Stimulated activated CD4-positive, alpha-beta T cell treated with anti-CD3 and anti-CD28 coated beads, Interleukin-2, amount 100 ng/mL, for 4 hours (primary cell): ENCODE measurements around the gene ENTPD1.

Experiments
- DNase-seq: peaks from one replicate; pipeline ENCODE4 v3.0.0-alpha.2; 2020; ENCODE audit warnings: low read depth

The ENTPD1 gene

DNA sequence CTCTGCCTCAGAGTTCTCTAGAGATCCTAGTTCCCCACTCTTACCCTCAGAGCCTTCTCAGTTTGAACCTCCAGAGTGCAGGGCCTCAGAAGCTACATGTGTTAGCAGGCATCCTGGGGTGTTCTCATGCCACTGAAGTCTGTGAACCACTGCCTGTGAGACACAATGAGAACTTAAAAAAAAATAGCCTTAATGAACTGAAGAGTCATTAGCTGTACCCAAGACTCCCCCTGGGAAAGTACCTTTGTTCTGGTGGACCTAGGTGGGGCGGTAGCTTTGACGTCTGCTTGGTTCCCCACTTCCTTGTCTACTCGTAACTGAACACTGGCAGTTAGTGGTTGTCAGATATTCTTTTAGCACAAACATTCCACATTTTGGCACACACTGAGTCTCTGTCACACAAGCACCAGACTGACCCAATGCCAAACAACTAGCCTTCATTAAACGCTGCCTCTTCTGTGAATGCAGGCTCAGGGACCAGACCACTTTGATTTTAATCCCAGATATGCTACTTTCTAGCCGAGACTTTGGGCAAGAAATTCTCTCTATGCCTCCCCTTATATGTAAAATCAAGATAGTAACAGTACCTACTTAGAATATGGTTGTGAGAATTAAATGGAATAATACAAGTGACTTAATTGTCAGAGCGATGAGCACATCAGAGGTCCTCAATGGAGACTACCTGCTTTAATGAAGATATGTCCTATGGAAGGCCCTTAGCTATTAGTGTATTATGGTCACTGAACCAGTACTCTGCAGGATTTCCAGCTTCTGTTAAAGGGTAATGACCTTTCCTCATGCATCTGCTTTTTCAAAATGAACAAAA lies 76.5 kb downstream of the ENTPD1 start:
- no peak for DNase-seq

DNA sequence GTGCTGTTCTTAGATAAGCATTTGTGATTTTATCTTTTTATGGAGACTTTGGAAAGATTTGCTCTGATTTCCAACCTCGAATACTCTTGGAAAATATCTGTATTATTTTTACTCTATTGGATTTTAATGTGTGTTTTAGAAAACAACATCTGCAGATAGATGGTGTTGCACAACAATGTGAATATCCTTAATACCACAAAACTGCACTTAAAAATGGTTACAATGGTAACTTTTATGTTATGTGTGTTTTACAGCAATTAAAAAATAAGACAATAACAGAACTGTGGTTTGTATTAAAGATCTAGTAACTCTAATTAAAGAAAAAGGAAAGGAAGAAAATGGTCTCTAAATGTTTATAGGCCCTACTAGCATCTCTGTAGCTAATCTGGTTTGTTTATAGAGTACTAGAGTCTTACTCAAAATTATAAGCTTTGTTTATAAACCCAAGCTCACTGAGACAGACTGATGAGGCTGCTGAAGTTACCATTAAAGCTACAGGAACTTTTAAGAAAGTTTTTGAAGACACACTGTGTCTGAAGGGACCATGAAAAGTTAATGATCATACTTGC lies 77.2 kb downstream of the ENTPD1 start:
- no peak for DNase-seq

DNA sequence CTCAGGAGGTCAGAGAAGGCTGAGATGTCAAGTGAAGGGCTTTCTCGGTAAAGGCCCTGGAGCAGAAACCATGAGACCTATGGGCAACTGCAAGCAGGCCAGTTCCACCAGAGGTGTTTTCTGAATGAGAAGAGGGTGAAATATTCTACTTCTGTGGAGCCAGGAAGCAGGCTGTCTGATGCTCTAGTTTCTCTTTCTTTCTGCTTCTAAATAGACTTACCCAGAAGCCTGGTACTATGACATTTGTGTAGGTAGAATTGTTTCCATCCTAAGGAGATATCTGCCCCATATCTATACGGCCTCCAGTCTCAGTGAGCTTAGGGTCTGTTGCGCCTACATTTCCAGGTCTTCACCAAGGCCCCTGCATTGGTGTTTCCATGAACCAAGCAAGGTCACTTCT lies 78.4 kb downstream of the ENTPD1 start:
- no peak for DNase-seq

DNA sequence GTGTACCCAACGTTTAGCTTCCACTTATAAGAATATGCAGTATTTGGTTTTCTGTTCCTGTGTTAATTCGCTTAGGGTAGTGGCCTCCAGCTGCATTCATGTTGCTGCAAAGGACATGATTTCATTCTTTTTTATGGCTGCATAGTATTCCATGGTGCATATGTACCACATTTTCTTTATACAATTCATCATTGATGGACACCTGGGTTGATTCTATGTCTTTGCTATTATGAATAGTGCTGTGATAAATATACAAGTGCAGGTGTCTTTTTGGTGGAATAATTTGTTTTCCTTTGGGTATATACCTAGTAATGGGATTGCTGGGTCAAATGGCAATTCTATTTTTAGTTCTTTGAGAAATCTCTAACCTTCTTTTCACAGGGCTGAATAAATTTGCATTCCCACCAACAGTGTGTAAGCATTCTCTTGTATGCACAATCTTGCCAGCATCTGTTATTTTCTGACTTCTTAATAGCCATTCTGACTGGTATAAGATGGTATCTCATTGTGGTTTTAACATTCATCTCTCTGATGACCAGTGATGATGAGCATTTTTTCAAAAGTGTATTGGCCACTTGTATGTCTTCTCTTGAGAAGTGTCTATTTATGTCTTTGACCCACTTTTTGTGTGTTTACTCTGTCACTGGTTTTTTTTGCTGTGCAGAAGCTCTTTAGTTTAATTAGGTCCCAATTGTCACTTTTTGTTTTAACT lies 79.3 kb downstream of the ENTPD1 start:
- no peak for DNase-seq

DNA sequence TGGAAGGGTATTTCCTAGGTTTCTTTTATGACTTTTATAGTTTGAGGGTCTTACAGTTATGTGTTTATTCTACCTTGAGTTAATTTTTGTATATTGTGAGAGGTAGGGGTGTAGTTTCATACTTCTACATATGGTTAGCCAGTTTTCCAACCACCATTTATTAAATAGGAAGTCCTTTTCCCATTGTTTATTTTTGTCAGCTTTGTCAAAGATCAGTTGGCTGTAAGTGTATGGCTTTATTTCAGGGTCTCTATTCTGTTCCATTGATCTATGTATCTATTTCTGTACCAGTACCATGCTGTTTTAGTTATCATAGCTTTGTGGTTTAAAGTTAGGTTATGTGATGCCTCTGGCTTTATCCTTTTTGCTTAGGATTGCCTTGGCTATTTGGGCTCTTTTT lies 79.9 kb downstream of the ENTPD1 start:
- no peak for DNase-seq

DNA sequence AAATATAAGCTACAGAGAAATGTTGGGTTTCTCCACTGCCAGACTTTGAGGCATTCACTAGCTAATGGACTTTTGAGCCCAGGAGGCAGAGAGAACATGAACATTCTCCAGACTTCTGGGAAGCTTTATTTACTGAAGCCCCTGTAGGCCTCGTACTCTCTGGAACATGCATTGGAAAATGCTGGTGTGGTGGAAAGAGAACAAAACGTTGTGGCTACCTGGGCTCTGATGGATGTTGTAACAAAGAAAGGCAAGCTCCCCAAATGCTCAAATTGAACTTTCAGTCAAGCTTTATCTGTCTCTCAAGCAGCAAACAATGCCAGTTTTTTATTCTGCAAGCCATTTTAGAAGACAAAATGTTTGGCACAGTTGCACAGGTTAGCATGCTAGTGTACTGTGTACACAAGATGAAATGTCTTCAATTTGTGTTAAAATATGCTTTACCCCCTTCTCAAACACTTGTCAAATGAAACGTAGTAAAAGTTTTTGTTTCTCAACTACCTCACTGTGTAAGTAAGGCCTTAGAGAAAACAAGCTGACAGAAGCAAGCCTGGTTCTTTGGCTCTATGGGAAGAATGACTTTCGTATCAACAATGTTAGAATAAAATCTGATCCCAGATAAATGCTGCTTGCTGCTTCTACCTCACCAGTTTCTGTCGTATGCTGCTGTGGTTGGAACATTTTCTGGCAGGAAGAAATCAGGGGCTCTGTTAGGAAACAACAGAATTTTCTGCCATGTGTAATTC lies 80.8 kb downstream of the ENTPD1 start:
- no peak for DNase-seq

DNA sequence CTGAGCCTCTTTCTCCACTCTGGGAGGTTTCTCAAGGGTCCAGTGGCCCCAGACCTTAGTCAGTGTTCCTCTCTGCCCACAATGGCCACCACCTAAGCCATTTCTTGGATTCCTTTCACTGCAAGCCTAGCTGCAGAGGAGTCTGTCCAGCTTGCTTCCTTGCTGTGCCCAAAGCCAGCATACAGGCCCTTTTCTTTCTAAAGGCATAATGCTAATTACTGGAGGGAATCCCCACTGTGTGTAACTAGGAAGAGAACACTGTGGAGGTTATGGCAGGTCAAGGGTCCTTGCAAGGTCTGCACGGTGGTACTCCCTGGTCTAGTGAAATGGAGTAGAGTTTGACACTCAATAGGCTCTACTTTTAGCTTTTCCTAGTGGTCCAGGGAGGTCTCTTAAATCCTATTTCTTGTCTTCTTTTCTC lies 81.4 kb downstream of the ENTPD1 start:
- no peak for DNase-seq

DNA sequence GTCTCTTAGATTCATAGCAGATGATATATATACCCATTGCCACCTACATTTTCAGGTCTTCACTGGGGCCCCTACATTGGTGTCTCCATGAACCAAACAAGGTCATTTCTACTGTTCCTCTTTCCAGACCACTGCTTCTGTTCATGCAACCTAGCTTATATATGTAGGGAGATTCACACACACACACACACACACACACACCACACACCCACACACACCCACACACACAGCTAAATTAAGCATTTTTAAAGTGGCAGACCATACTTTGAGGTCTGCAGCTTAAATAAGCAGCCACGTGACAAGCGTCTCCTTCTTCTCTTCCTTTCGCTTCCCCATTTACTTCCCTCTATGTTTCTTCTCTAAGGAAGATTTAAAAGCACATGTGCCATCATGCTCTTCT lies 81.8 kb downstream of the ENTPD1 start:
- DNase-seq = no peak

DNA sequence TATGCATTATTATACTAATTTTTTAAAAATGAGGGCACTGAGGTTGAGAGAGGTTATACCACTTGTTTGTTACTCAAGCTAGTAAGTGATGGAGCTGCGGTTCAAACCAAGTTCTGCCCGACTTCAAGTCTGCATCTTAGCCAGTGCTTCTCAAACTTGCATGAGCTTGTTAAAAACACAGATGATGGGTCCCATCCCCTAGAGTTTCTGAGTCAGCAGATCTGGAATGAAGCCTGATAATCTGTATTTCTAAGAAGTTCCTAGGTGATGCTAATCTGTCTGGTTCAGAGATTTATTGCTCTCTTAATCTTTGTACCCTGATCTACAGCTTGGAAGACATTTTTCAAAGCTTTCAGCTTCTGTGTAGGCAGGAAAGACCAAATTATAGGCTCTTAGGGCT lies 84.2 kb downstream of the ENTPD1 start:
- DNase-seq = no peak

DNA sequence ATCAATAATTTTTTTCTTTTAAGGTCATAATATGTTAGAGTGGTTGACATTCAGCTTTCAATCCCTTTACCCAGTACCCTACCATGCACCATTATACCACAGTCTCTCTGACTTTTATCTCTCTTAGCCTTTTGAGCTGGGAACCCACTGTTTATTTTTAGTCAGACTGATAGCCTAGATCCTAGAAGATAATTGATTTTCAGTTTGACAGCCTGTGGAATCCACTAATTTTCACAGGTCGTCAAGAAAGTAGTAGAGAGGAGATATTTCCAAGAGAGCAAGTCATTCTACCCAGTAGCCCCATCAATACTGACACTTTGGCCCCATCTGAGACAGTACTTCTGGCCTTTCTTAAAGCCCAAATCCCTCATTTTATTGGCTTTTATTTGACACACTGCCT lies 84.7 kb downstream of the ENTPD1 start:
- no peak for DNase-seq

DNA sequence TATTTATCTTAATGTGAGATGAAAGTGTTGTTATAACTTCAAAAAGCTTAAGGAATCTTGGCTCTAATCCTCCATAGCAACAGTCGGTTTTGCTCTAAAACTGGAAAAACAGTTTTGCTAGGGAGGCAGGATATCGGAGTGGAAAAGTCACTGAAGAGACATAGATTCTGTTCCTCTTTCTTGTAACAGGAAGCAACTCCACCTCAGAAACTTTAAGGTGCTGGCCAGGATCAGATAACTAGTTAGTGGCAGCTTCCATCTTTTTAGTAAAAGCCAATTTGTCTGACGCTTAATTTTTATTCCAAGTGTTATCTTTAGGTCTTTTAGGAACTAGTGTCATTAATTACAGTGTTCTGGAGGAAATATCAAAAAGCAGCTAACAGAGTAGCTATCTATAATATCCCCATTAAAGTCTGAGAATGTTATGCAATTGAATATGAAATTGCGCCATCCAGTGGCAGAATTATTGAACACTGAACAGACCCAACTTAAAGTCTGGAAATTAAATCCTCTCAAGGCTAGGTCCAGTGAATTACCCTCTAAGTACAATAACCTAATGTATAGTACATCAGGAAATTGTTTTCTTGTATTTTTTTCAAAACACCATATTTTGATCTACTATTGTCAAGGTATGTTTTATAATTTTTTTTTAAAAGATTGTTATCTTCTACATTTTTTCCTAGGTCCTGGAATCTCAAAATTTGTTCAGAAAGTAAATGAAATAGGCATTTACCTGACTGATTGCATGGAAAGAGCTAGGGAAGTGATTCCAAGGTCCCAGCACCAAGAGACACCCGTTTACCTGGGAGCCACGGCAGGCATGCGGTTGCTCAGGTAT lies 85.9 kb downstream of the ENTPD1 start:
- peak; percentile 9 for DNase-seq

DNA sequence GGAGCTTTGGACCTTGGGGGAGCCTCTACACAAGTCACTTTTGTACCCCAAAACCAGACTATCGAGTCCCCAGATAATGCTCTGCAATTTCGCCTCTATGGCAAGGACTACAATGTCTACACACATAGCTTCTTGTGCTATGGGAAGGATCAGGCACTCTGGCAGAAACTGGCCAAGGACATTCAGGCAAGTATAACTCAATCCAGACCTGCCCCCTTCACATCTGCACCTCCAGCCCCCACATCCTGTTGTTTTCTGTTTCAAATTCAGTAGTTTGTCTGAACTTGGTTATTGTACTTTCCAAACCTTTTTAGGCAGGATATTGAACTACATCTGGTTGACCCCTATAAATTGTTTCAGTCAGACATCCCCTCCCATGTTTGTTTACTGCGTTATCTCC lies 89.4 kb downstream of the ENTPD1 start:
- no peak for DNase-seq

DNA sequence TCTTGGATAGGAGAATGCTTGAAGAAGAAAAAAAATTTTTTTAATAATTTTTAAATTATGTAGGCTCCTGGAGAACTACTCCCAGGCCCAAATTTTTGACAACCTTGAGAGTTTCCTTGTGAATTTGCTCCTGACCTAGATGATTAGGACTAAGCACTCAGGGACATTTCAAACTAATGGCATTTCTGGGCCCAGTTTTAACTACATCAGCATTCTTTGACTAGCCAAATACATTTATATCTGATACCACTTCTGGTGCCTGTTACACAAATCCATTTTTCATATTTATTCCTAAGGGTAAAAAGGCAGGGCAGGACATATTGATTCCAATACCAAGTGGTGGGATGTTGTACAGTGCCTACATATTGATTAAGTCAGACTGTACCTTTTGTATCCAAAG lies 91.0 kb downstream of the ENTPD1 start:
- DNase-seq = no peak

DNA sequence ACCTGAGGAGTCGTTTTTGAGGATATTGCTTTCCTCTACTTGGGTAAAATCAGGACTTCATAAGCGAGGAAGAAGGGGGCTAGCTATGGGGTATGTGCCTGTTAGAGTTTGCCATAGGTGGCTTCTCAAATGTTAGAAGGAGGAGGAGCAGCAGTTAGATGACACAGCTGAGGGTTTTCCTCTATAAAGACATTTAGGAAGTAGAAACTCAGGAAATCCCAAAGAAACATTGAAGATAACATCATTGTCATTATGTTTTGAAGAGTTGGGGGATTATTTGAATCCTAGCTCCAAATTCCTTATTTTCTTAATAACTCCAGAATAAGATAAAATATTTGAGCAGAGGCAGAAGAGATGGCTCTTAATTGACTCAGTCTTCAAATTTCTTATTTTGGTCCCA lies 92.9 kb downstream of the ENTPD1 start:
- DNase-seq = no peak

DNA sequence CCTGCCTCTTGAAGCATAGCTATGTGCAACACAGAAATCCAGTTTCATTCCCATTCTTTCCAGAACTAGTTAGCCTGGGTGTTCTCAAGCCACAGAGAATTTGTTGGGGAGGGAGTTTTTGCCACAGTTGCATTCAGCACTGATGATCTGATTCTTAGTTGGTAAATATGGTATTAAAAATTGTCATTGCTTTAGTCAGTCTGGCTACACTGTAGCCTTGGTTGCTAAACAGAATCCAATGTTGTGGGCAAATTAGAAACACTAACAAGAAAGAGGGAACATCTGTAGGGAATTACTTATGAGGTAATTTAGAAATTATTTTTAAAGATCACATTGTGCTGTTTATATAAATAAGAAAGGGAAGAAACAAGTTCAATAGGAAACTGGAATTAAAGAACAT lies 94.8 kb downstream of the ENTPD1 start:
- no peak for DNase-seq

DNA sequence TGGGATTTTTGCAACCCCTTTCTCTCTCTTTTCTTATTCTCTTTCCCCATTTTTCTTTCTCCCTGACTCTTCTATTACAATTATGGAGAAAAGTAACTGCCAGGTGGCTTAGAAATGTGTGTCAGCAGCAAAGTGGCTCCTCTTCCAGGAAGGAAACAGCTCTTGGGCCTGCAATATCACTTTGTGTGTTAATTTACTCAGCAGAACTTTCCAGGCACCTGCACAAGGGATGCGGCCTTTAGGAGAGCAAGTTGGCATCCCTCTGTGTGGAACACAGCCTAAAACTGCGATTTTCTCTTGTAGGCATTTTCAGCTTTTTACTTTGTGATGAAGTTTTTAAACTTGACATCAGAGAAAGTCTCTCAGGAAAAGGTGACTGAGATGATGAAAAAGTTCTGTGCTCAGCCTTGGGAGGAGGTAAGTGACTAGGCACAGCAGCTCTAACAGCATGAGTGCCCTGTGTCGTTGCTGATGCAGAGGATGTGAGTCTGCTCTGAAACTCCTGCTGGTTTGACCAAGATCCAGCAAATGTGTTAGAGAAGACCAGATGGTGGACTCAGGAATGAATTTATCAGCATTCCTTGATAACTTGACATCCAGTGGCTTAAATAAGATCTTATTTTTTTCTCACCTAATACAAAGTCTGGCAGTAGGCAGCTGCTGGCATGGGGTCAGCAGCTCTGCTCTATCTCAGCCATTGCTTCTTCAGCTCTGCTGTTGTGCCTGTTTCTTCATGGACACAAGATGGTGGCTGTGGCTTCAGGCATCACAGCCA lies 104.4 kb downstream of the ENTPD1 start:
- DNase-seq = no peak

DNA sequence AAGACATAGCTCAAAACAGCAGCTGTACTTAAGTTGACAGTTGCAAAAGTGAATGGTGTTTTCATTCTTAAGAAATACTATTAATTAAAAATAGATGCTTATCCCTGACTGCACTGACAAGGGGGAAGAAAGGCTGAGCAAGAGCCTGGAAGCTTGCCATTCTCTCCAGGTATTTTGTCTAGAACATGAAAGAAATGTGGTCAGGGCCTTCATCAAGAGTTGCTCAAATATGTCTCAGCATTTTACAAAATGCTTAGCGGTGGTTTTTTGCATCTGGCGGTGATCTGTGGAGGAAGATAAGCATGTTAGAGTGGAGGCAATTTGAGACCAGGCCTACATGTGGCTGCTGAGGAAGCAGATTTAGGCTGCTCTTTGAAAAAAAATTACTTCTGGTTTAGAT lies 105.4 kb downstream of the ENTPD1 start:
- DNase-seq = no peak

DNA sequence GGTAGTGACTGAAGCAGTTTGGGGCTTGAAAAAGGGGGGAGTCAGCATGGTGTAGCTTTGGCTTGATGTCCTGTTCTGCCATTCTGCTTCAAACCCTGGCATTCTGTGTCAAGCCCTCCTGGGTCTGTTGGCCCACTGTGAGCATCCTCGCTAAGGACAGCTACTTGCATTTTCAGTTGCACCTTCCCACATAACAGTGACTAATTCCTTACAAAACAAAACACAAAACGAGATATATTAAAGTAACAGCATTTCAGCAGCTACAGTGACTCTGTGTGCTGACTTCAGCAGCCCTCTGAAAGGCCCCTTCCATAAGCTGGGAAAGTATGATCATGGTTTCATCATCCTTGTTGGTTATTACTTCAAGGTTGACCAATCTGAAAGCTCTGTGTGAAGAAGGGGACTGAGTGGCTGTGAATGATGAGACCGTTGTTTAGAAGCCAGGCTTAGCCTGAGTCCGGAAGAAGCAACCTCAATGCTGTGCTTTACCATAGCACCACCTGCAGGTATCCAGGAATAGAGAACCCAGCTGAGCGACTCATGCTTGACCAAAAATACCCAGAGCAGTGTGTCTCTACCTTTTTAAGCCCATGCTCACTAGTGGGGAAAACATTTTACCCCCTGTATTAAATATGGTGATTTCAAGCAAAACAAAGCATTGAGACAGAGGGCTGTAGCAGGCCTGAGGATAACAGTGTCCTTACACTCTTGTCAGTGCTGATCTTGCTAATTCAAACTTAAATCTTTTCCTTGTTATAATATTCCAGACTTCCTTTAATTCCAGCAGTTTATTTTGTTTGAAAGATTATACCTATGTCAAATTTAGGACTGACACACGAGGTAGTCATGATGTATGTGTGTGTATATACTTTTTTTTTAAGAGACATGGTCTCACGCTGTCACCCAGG lies 109.2 kb downstream of the ENTPD1 start:
- peak; percentile 2 for DNase-seq

DNA sequence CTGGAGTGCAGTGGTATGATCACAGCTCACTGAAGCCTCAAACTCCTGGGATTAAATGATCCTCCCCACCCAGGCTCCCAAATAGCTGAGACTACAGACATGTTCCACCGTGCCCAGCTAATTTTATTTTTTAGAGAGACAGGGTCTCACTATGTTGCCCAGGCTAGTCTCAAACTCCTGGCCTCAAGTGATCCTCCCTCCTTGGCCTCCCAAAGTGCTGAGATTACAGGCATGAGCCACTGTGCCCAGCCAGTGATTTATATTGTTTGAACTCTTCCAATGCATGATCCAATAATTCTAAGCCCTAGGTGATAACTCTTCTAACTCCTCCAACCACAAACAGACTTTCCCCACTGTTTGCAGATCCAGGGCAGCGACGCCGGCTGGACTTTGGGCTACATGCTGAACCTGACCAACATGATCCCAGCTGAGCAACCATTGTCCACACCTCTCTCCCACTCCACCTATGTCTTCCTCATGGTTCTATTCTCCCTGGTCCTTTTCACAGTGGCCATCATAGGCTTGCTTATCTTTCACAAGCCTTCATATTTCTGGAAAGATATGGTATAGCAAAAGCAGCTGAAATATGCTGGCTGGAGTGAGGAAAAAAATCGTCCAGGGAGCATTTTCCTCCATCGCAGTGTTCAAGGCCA lies 110.0 kb downstream of the ENTPD1 start:
- DNase-seq = no peak
